ENCODE results near the gene CCSAP. TPM values are rescaled to one million over a fixed set of nuclear protein-coding genes. Genes with fewer than 3 reads are reported as not detected.
A peak's percentile ranks its signal among the peaks of the same experiment; 100 is the strongest.

The CCSAP gene
- total RNA-seq (2013; cell fraction: nucleolus; rRNA removed) = 4.1 and 4.4 TPM in 2 replicates
- total RNA-seq (2014; rRNA removed) = 2.6 and 3.3 TPM in 2 replicates
- 3.3 and 3.4 TPM in 2 replicates for total RNA-seq (2014; rRNA removed; fragmentation: Illumina TruSeq; extraction: Trizol)
- total RNA-seq (2021) = 2.8 and 3.0 TPM in 2 replicates
- polyA plus RNA-seq (2011; ENCODE audit: low read depth) = 0.89 TPM
- polyA plus RNA-seq (2011; rRNA removed) = 3.2 and 5.5 TPM in 2 replicates
- polyA plus RNA-seq (2011; cell fraction: cytosol; rRNA removed) = 0.95 and 1.9 TPM in 2 replicates
- polyA plus RNA-seq (2011; cell fraction: nucleus; rRNA removed) = 1.7 and 2.6 TPM in 2 replicates
- polyA plus RNA-seq (2012) = 1.8 and 2.5 TPM in 2 replicates
- polyA plus RNA-seq (2014; fragmentation: Illumina TruSeq; extraction: Trizol) = 2.9 and 3.5 TPM in 2 replicates
- 1 to 10 TPM in 1 of 2 experiments, under 1 TPM in 1; 0.75 to 1.4 TPM for polyA plus RNA-seq (2014; fragmentation: Nextera tagmentation; extraction: Ambion mirVana)
- polyA plus RNA-seq (2014; rRNA removed) = 1.2 and 1.8 TPM in 2 replicates
- 1 to 10 TPM; 2.8 to 2.9 TPM for polyA plus RNA-seq (2016; fragmentation: Nextera tagmentation; extraction: Ambion mirVana)
- 2.3 and 2.4 TPM in 2 replicates for polyA minus RNA-seq (2011; rRNA and poly(A)+ RNA removed)
- 1.5 and 2.1 TPM in 2 replicates for polyA minus RNA-seq (2011; cell fraction: cytosol; rRNA and poly(A)+ RNA removed)
- polyA minus RNA-seq (2011; cell fraction: nucleus; rRNA and poly(A)+ RNA removed) = 0.77 and 1.5 TPM in 2 replicates
- percentile 61 among the genes with signal in this experiment for Bru-seq, nascent RNA
- percentile 62 among the genes with signal in this experiment for BruChase-seq, experiment 1, labeled RNA remaining after a 6-hour chase
- BruChase-seq, experiment 2, labeled RNA remaining after a 2-hour chase = percentile 71 among the genes with signal in this experiment
- long read RNA-seq, experiment 1, partial matches to known transcripts = 0 of 1 reads
- long read RNA-seq, experiment 1, other reads (novel, unspliced or antisense) = 1 of 1 reads
- long read RNA-seq, experiment 2, partial matches to known transcripts = 0 of 2 reads
- long read RNA-seq, experiment 2, other reads (novel, unspliced or antisense) = 2 of 2 reads

- peak within 1 kb of the TSS; percentile 70 for H3K9ac ChIP-seq (ENCODE audit: control insufficient read depth, insufficient read depth, low read length)
- in situ Hi-C loops (cut with MboI) (no loop called here), intact Hi-C loops (cut with micrococcal nuclease; ENCODE audit: unreplicated experiment) (loop anchor here (2.0 kb wide), 1 partner anchor 138 kb away; no protein-coding TSS in a partner anchor)
- 1% methylated on average over 67 of the region's 83 CpGs for WGBS (ENCODE audit: insufficient coverage, insufficient replicate concordance, low lambda C conversion rate, missing lambda C conversion rate)
- ATAC-seq = peak; percentile 67
- peak within 1 kb of the TSS; percentile 93 for H3K4me2 ChIP-seq (ENCODE audit: control insufficient read depth, insufficient read depth)
- ChIA-PET POLR2A (interaction anchor here (1.8 kb wide), 1 partner anchor 137 kb away, joined by 4 read pairs; no protein-coding TSS in a partner anchor), RAD21 (ENCODE audit: unreplicated experiment) (interaction anchor here (1.5 kb wide), 1 partner anchor 166 kb away, joined by 3 read pairs; the partner anchor contains the start of gene NUP133), SMC1A (ENCODE audit: uncharacterized antibody, unreplicated experiment) (interaction anchor here (1.8 kb wide), 1 partner anchor 98 kb away, joined by 4 read pairs; no protein-coding TSS in a partner anchor), CTCF (no interaction called here)
- H3K27ac ChIP-seq (ENCODE audit: control insufficient read depth, insufficient read depth) = no peak within 1 kb of the TSS
- no peaks in the 10 kb centered on the region; the same call in 1 of the 3 replicates for H3K9me3 ChIP-seq (replicated peaks; ENCODE audit: control insufficient read depth, insufficient read depth, low read length)
- no peak for FAIRE-seq
- no peaks in the 10 kb centered on the region for H3K36me3 ChIP-seq (ENCODE audit: control insufficient read depth in 2 of 2, insufficient read depth in 2 of 2, low read length in 1 of 2)
- no peaks in the 10 kb centered on the region for H4K20me1 ChIP-seq (ENCODE audit: control insufficient read depth, insufficient read depth)
- H3K4me1 ChIP-seq (ENCODE audit: control insufficient read depth, insufficient read depth, low read length) = peaks cover 6% of the 10 kb centered on the region
- BruUV-seq (replicated peaks) = no TSS peak
- H2AFZ ChIP-seq (ENCODE audit: control insufficient read depth, low read depth, low read length) = peak within 1 kb of the TSS; percentile 87
- peaks cover 9% of the 10 kb centered on the region for H3K79me2 ChIP-seq (ENCODE audit: control insufficient read depth, insufficient read depth, low read length)
- DNase-seq (ENCODE audit: low read depth, low spot score) = no peak
- H3K4me3 ChIP-seq = peak within 1 kb of the TSS; percentile 65
- H3K27me3 ChIP-seq (replicated peaks in 1 of 2; ENCODE audit: control insufficient read depth in 2 of 2, insufficient read depth in 2 of 2, low read length in 1 of 2) = peaks cover 0 to 2% of the 10 kb centered on the region in 2 experiments; a peak in 2 of 4 replicates
- no peak for TF ChIP-seq ZZZ3 (IDR thresholded peaks at IDR 0.05; ENCODE audit: control insufficient read depth, insufficient read length, low read depth)
- TF ChIP-seq EGR1 (IDR thresholded peaks at IDR 0.05; ENCODE audit: borderline replicate concordance in 1 of 2, low read depth in 2 of 2, low read length in 2 of 2) = peak in 1 of 2 experiments; percentile 63; a peak in 1 of 3 replicates
- TF ChIP-seq HDAC2 (IDR thresholded peaks at IDR 0.05) = no peak
- TF ChIP-seq ZNF217 (IDR thresholded peaks at IDR 0.05) = peak; percentile 55; the same call in 1 of the 2 replicates
- no peak for TF ChIP-seq SREBF2 (IDR thresholded peaks at IDR 0.05; ENCODE audit: low read length)
- no peak for TF ChIP-seq SIN3A (IDR thresholded peaks at IDR 0.05; ENCODE audit: low read depth, low read length)
- TF ChIP-seq SMC3 (IDR thresholded peaks at IDR 0.05; ENCODE audit: borderline replicate concordance, low read length) = no peak
- no peak for TF ChIP-seq YBX1 (IDR thresholded peaks at IDR 0.05)
- TF ChIP-seq BRCA1 (IDR thresholded peaks at IDR 0.05; ENCODE audit: low read depth, low read length) = no peak
- no peak for TF ChIP-seq TBL1XR1 (IDR thresholded peaks at IDR 0.05; ENCODE audit: low read depth, low read length)
- 0 out of 2 replicates have a peak, but pooled peaks have one; percentile 40 for TF ChIP-seq SMARCA5 (IDR thresholded peaks at IDR 0.05)
- TF ChIP-seq SUPT20H (IDR thresholded peaks at IDR 0.05; ENCODE audit: borderline replicate concordance, control insufficient read depth, low read depth, low read length) = no peak
- no peak for TF ChIP-seq ZBED1 (IDR thresholded peaks at IDR 0.05; ENCODE audit: borderline replicate concordance)
- no peak for TF ChIP-seq SIX5 (IDR thresholded peaks at IDR 0.05; ENCODE audit: low read depth, low read length, severe bottlenecking)
- no peak for TF ChIP-seq ATF7 (IDR thresholded peaks at IDR 0.05; ENCODE audit: low read depth)
- TF ChIP-seq STAT1 (conservative IDR thresholded peaks at IDR 0.05) = no peak
- no peak for TF ChIP-seq ETV6 (conservative IDR thresholded peaks at IDR 0.05 in 1 of 2, IDR thresholded peaks at IDR 0.05 in 1 of 2; ENCODE audit: borderline replicate concordance in 1 of 2, low read depth in 1 of 2)
- TF ChIP-seq BCLAF1 (IDR thresholded peaks at IDR 0.05) = no peak
These were observed at the start of gene CCSAP for GRCh38 chr1:229342656-229343569. CCSAP (minus strand) TSS chr1:229343047; CDS start chr1:229342465, 582 bp downstream.

Measured in GM12878 (cell line).